Dendritic cell treated with granulocyte-macrophage colony-stimulating factor and Interleukin-4, amounts not matched to agents 40 ng/mL and 50 ng/mL, for 4 days (primary cell): Measurements from ENCODE around the gene PARP9.
A peak's percentile ranks its signal among the peaks of the same experiment; 100 is the strongest.

ENCODE experiments used
- H3K27ac Mint-ChIP-seq: one replicate; pipeline ENCODE4 v1.8.0; 2022; ENCODE audit warnings: mild to moderate bottlenecking, mixed read lengths
- H3K27me3 Mint-ChIP-seq: one replicate; pipeline ENCODE4 v1.8.0; 2022; ENCODE audit warnings: mild to moderate bottlenecking, mixed read lengths
- H3K36me3 Mint-ChIP-seq: one replicate; pipeline ENCODE4 v1.8.0; 2022; ENCODE audit warnings: low read depth, mixed read lengths
- H3K4me1 Mint-ChIP-seq: one replicate; pipeline ENCODE4 v1.8.0; 2022; ENCODE audit warnings: low read depth, mixed read lengths
- H3K4me3 Mint-ChIP-seq: one replicate; pipeline ENCODE4 v1.8.0; 2022; ENCODE audit warnings: mild to moderate bottlenecking, moderate library complexity, mixed read lengths
- H3K9me3 Mint-ChIP-seq: one replicate; pipeline ENCODE4 v1.8.0; 2022; ENCODE audit warnings: mixed read lengths
- intact Hi-C: fragments of 100-400 bp; cut with micrococcal nuclease; formaldehyde crosslinking; loops from one replicate; pipeline ENCODE4 v1.15.0; 2022

Gene PARP9

GRCh38 chr3:122560680-122561079, 3.4 kb downstream of the PARP9 start:
- H3K9me3 Mint-ChIP-seq: no peaks in the 10 kb centered on the region
- peaks cover 51% of the 10 kb centered on the region for H3K4me1 Mint-ChIP-seq
- H3K27me3 Mint-ChIP-seq: no peaks in the 10 kb centered on the region
- no peak overlapping the region for H3K4me3 Mint-ChIP-seq
- intact Hi-C loops: loop anchor here (1.0 to 10.0 kb wide), 2 partner anchors 119 to 264 kb away; no protein-coding TSS in a partner anchor
- H3K27ac Mint-ChIP-seq: no peak overlapping the region
- peaks cover 80% of the 10 kb centered on the region for H3K36me3 Mint-ChIP-seq

GRCh38 chr3:122559906-122560305, 4.2 kb downstream of the PARP9 start:
- H3K4me3 Mint-ChIP-seq: no peak overlapping the region
- H3K36me3 Mint-ChIP-seq: peaks cover 80% of the 10 kb centered on the region
- no peaks in the 10 kb centered on the region for H3K27me3 Mint-ChIP-seq
- peaks cover 43% of the 10 kb centered on the region for H3K4me1 Mint-ChIP-seq
- H3K27ac Mint-ChIP-seq: no peak overlapping the region
- H3K9me3 Mint-ChIP-seq: no peaks in the 10 kb centered on the region
- intact Hi-C loops: loop anchor here (1.0 to 10.0 kb wide), 3 partner anchors 119 to 315 kb away; no protein-coding TSS in a partner anchor

GRCh38 chr3:122558605-122559004, 5.5 kb downstream of the PARP9 start:
- H3K27me3 Mint-ChIP-seq: no peaks in the 10 kb centered on the region
- H3K4me1 Mint-ChIP-seq: peaks cover 44% of the 10 kb centered on the region
- no peak overlapping the region for H3K4me3 Mint-ChIP-seq
- H3K27ac Mint-ChIP-seq: no peak overlapping the region
- intact Hi-C loops: loop anchor here (10.0 kb wide), 1 partner anchor 316 kb away; no protein-coding TSS in a partner anchor
- peaks cover 80% of the 10 kb centered on the region for H3K36me3 Mint-ChIP-seq
- H3K9me3 Mint-ChIP-seq: no peaks in the 10 kb centered on the region

DNA sequence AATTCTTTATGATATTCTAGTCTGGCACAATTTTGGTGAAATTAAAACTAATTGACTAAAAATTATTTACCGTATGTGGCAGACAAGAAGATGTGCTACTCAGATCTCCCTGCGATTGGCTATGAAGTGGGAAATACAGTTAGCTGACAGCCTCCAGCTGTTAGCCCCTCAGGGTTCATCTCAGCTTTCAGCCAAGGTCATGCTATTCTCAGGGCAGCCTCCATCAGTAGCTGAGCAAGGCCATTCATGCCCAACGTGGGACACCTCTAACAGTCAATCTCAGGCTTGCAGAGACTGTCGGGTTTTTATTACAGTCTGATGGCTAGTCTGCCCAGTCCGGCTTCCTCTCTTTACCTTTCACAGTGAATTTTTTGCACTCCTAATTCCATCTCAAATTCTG, 6.7 kb downstream of the PARP9 start:
- Mint-ChIP-seq H3K27me3 (no peaks in the 10 kb centered on the region), H3K4me3 (no peak overlapping the region), H3K27ac (no peak overlapping the region), H3K9me3 (no peaks in the 10 kb centered on the region), H3K4me1 (peaks cover 32% of the 10 kb centered on the region), H3K36me3 (peaks cover 88% of the 10 kb centered on the region)
- intact Hi-C loops: loop anchor here (10.0 kb wide), 1 partner anchor 317 kb away; no protein-coding TSS in a partner anchor

DNA sequence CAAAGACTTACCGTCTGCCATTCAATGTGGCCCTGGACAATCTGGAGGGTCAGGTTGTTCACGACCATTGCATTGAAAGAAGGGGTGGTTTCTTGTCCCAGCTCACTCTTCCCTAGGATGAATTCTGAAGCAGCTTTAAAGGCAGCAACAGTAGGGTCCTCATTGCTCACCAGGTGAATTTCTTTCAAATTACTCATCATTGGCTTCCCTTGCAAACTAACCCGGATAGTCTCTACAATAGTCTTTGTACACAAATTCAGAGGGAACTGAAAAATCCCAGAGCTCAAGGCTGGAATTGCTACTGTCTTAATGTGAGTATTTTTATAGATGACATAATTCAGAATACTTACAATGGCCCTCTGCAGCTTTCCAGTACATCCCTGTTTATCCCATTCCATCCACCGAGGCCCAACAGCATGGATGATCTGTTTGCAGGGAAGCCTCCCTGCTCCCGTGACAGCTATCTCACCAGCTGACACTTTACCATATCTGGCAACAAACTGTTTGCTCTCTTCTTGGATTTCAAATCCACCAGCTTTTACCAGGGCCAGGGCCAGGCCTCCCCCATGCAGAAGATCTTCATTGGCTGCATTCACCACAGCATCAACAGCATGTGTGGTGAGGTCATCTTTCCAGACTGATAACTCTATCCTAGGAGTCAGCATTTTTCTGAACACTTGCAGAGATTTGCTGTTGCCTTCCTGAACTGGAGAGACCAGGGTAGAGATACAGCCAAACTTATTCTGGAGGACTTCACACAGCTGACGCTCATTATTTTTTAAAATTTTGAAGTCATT, 8.6 kb downstream of the PARP9 start:
- Mint-ChIP-seq H3K36me3 (peaks cover 99% of the 10 kb centered on the region), H3K27ac (no peak overlapping the region)

GRCh38 chr3:122553171-122553570, 10.9 kb downstream of the PARP9 start:
- H3K4me1 Mint-ChIP-seq: peaks cover 6% of the 10 kb centered on the region
- H3K9me3 Mint-ChIP-seq: no peaks in the 10 kb centered on the region
- H3K4me3 Mint-ChIP-seq: no peak overlapping the region
- H3K27ac Mint-ChIP-seq: no peak overlapping the region
- intact Hi-C loops: loop anchor here (10.0 kb wide), 1 partner anchor 322 kb away; no protein-coding TSS in a partner anchor
- H3K36me3 Mint-ChIP-seq: peaks cover 99% of the 10 kb centered on the region
- H3K27me3 Mint-ChIP-seq: no peaks in the 10 kb centered on the region

More for the DNA sequence above, 8.6 kb downstream of the PARP9 start:
- Mint-ChIP-seq H3K27me3 (no peaks in the 10 kb centered on the region), H3K4me1 (peaks cover 13% of the 10 kb centered on the region), H3K4me3 (no peak overlapping the region), H3K9me3 (no peaks in the 10 kb centered on the region)
- intact Hi-C loops: loop anchor here (10.0 kb wide), 1 partner anchor 319 kb away; no protein-coding TSS in a partner anchor

DNA sequence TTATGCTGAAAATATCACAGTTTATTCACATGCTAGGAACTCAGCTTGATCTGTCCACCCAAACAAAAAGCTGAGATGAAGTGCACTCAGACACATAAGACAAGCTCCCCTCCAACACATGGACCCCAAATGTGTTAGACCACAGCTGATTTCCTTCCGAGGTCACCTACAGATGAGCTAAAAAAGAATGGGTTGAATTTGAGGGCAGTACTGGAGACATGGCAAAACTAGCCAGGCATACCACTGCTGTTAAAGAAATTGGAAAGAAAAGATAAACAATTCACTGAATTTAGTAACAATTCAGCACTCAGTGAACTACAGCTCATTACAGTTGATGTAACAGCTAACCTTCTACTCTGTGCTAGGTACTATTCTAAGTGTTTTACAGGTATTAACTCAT, 15.5 kb downstream of the PARP9 start:
- no peaks in the 10 kb centered on the region for H3K9me3 Mint-ChIP-seq
- H3K36me3 Mint-ChIP-seq: peaks cover 97% of the 10 kb centered on the region
- intact Hi-C loops: no loop called here
- H3K27ac Mint-ChIP-seq: no peak overlapping the region
- H3K4me3 Mint-ChIP-seq: no peak overlapping the region
- no peaks in the 10 kb centered on the region for H3K27me3 Mint-ChIP-seq
- no peaks in the 10 kb centered on the region for H3K4me1 Mint-ChIP-seq

DNA sequence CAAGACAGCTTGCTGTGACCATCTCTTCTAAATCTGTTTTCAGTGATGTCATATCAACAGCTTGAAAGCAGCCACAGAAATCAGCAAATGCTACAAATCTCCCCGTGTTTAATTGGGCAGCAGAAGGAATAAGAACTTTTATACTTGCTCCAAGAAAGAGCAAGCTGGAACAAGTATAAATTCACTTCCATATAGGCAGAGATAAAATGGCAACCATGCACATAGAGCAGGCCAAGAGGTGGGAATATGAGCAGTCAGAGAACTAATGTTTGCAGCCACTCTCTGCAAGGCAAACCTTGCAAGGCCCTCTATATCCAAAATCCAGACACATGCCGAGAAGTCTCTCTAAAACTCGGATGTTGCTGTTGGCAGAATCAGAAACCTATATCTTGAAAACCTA, 16.0 kb downstream of the PARP9 start:
- Mint-ChIP-seq H3K4me3 (no peak overlapping the region), H3K36me3 (peaks cover 97% of the 10 kb centered on the region), H3K4me1 (no peaks in the 10 kb centered on the region), H3K9me3 (no peaks in the 10 kb centered on the region), H3K27ac (no peak overlapping the region), H3K27me3 (no peaks in the 10 kb centered on the region)
- intact Hi-C loops: no loop called here

DNA sequence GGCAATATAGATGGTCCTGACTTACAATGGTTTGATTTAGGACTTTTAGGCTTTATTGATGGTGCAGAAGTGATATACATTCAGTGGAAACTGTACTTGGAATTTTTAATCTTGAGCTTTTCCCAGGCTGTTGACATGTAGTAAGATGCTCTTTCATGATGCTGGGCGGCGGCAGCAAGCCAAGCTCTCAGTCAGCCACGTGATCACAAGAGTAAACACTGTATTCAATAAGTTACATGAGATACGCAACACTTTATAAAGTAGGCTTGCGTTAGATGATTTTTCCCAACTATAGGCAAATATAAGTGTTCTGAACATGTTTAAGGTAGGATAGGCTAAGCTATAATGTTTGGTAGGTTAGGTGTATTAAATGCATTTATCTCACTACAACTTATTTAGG, 17.9 kb downstream of the PARP9 start:
- H3K9me3 Mint-ChIP-seq: no peaks in the 10 kb centered on the region
- peaks cover 94% of the 10 kb centered on the region for H3K36me3 Mint-ChIP-seq
- intact Hi-C loops: no loop called here
- H3K27me3 Mint-ChIP-seq: no peaks in the 10 kb centered on the region
- no peak overlapping the region for H3K27ac Mint-ChIP-seq
- no peaks in the 10 kb centered on the region for H3K4me1 Mint-ChIP-seq
- H3K4me3 Mint-ChIP-seq: no peak overlapping the region

GRCh38 chr3:122538956-122539490, 25.1 kb downstream of the PARP9 start:
- Mint-ChIP-seq H3K27ac (peak overlapping the region; percentile 9), H3K27me3 (no peaks in the 10 kb centered on the region), H3K36me3 (peaks cover 98% of the 10 kb centered on the region), H3K9me3 (no peaks in the 10 kb centered on the region), H3K4me1 (peaks cover 26% of the 10 kb centered on the region), H3K4me3 (no peak overlapping the region)
- intact Hi-C loops: loop anchor here (10.0 kb wide), 1 partner anchor 84 kb away; no protein-coding TSS in a partner anchor

- H3K4me1 Mint-ChIP-seq: peaks cover 26% of the 10 kb centered on the region
- H3K36me3 Mint-ChIP-seq: peaks cover 98% of the 10 kb centered on the region
- no peak overlapping the region for H3K27ac Mint-ChIP-seq
- no peaks in the 10 kb centered on the region for H3K9me3 Mint-ChIP-seq
- H3K4me3 Mint-ChIP-seq: no peak overlapping the region
- no peaks in the 10 kb centered on the region for H3K27me3 Mint-ChIP-seq
- intact Hi-C loops: loop anchor here (10.0 kb wide), 1 partner anchor 82 kb away; no protein-coding TSS in a partner anchor
Observed at GRCh38 chr3:122536632-122537001, 27.5 kb downstream of the PARP9 start.

GRCh38 chr3:122535964-122536631, 28.0 kb downstream of the PARP9 start:
- intact Hi-C loops: loop anchor here (10.0 kb wide), 1 partner anchor 81 kb away; no protein-coding TSS in a partner anchor
- Mint-ChIP-seq H3K27me3 (no peaks in the 10 kb centered on the region), H3K4me1 (peaks cover 26% of the 10 kb centered on the region), H3K9me3 (no peaks in the 10 kb centered on the region), H3K4me3 (no peak overlapping the region), H3K27ac (no peak overlapping the region), H3K36me3 (peaks cover 97% of the 10 kb centered on the region)

DNA sequence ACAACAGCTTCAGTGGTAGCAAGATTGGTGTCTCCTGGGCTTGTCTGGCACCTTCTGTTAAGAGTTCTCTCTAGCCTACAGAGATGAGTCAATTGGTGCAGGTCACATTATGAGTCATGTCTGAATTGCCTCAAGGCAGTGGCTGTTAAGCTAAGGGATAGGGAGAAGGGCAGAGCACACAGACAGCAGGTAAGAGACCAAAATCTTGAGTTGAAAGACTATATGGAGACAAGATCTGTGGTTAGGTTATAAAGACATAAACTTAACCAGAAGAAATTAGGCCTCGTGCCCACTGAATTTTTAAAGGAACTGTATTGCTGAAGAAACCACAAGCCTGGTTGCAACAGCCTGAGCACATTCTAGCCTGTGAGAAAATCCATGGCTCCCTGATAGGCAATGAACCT, 30.2 kb downstream of the PARP9 start:
- H3K4me1 Mint-ChIP-seq: peaks cover 18% of the 10 kb centered on the region
- peaks cover 91% of the 10 kb centered on the region for H3K36me3 Mint-ChIP-seq
- no peaks in the 10 kb centered on the region for H3K9me3 Mint-ChIP-seq
- no peak overlapping the region for H3K27ac Mint-ChIP-seq
- H3K27me3 Mint-ChIP-seq: no peaks in the 10 kb centered on the region
- no peak overlapping the region for H3K4me3 Mint-ChIP-seq
- intact Hi-C loops: loop anchor here (10.0 kb wide), 1 partner anchor 79 kb away; no protein-coding TSS in a partner anchor

DNA sequence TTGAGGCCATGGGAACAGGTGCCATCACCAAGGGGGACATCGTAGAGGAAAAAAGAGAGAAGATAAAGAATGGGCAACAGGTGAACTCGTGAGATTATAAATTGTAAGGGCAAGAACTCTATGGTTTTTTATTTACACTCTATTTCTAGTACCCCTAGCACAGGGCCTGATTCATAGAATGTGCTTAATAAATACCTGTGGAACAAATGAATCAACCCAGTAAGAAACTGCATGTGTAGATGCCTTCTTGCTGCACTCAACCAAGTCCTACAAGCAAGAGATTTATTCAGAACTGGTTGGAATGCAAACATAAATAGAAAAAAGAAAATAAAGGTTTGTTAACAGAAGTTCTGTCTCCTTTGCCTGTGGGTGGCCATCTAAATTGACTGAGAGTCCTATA, 30.6 kb downstream of the PARP9 start:
- Mint-ChIP-seq H3K36me3 (peaks cover 91% of the 10 kb centered on the region), H3K9me3 (no peaks in the 10 kb centered on the region), H3K27ac (no peak overlapping the region), H3K4me3 (no peak overlapping the region), H3K27me3 (no peaks in the 10 kb centered on the region), H3K4me1 (peaks cover 14% of the 10 kb centered on the region)
- intact Hi-C loops: loop anchor here (10.0 kb wide), 1 partner anchor 79 kb away; no protein-coding TSS in a partner anchor
